SK-N-SH treated with all-trans-retinoic acid at 6 μM for 48 hours (cell line): ENCODE results near the gene HEPACAM2.

Source experiments
- ESRRG ChIP-seq: fragments of 250-450 bp; sonication (Bioruptor Pico); IDR thresholded peaks from 2 replicates; pipeline ENCODE4 v1.6.1; 2021; ENCODE audit warnings: mild to moderate bottlenecking
- PATZ1 ChIP-seq: fragments of 250-450 bp; sonication (Bioruptor Pico); IDR thresholded peaks from 2 replicates; pipeline ENCODE4 v1.8.0; 2020; ENCODE audit warnings: mild to moderate bottlenecking, moderate library complexity, borderline replicate concordance
- PPARA ChIP-seq: fragments of 250-450 bp; sonication (Bioruptor Pico); IDR thresholded peaks from 2 replicates; pipeline ENCODE4 v1.5.0; 2020; ENCODE audit warnings: mild to moderate bottlenecking, borderline replicate concordance
- TOX ChIP-seq: fragments of 250-450 bp; sonication (Bioruptor Pico); IDR thresholded peaks from 2 replicates; pipeline ENCODE4 v1.8.0; 2021; ENCODE audit warnings: mild to moderate bottlenecking, moderate library complexity, borderline replicate concordance

GRCh38 chr7:93265220-93265619 lies 39.0 kb upstream of the HEPACAM2 start:
- TF ChIP-seq PPARA = no peak
- no peak for TF ChIP-seq ESRRG (CRISPR knock-in tag)
- TF ChIP-seq TOX (CRISPR knock-in tag) = no peak
- TF ChIP-seq PATZ1 (CRISPR knock-in tag) = no peak
